SKM-1 treated with dmso at 0.1 percent for 144 hours (cell line): ENCODE results near the gene TRIM54.
"Not testable (repeated sequence)": the region's sequence is repeated elsewhere in the genome, so short reads cannot be mapped to it uniquely, and the experiment has no call there.

Source experiments
- DNase-seq: peaks from one replicate; lab custom pipeline; 2025; ENCODE audit not compliant: unreplicated experiment; lab: John Stamatoyannopoulos, UW

TRIM54 gene

GRCh38 chr2:27256855-27257454 is 25.3 kb upstream of the TRIM54 start:
- DNase-seq = no peak

DNA sequence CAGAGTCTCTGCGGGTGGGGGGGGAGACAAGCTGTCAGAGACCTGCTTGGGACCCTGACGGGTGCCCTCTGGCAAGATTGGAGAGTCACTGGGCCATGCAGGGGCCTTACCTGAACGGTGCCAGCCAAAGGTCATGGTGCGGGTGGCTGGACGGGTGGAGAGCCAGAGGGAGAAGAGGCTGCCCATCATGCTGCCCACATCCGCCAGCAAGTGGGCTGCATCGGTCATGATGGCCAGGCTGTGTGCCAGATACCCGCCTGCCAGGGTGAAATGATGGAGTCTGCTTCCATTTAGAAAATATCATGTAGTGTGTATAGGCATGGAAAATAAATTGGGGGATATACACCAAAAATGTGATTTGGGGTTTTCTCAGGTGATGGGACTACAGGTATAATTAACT is 24.2 kb upstream of the TRIM54 start:
- no peak for DNase-seq

DNA sequence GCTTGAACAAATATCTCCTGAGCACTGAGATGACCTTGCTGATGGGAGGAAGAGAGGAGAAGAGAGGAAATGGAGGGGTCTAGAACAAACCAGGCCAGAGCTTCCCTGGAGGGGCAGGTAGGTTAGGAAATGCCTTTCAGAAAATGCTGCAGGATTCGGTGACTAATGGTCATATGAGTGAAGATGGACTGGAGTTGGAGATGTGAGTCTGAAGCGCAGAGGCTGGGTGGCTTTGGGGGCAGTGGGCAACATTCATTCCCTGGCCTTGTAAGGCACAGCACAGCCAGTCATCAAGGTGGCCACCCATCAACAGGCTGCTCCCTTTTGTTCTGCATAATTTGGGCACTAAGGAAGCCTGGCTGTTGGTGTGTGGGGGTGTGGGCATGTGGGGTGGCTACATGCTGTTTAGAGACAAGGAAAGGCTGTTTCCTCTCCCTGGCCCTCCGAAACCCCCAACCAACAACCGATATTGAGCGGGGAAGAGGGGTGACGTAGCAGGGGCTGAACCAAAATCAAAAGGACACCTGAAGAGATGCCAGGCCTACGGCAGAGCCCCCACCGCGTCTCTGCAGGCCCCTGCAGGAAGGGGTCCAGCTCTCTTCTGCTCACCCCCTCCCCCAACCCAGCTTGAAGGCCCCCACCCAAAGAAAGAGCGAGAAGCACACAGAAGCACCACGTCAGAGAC is 20.8 kb upstream of the TRIM54 start:
- DNase-seq = no peak

DNA sequence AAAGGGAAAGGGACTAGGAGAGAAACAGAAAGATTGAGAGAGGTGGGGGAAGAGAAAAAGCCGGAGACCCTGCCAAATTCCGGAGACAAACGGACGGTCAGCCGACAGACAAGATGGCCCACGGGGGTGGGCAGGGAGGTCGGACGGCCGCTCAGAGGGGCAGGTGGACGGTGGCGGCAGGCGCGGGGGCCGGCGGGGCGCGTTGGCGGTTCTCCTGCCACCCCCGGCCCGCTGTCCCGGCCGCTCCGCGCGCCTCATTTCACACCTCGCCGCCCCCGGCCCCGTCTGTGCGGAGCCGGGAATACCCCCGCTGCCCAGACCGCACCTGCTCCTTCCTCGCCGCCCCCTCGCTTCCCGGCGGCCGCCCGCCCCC is 20.3 kb upstream of the TRIM54 start:
- DNase-seq = no peak

DNA sequence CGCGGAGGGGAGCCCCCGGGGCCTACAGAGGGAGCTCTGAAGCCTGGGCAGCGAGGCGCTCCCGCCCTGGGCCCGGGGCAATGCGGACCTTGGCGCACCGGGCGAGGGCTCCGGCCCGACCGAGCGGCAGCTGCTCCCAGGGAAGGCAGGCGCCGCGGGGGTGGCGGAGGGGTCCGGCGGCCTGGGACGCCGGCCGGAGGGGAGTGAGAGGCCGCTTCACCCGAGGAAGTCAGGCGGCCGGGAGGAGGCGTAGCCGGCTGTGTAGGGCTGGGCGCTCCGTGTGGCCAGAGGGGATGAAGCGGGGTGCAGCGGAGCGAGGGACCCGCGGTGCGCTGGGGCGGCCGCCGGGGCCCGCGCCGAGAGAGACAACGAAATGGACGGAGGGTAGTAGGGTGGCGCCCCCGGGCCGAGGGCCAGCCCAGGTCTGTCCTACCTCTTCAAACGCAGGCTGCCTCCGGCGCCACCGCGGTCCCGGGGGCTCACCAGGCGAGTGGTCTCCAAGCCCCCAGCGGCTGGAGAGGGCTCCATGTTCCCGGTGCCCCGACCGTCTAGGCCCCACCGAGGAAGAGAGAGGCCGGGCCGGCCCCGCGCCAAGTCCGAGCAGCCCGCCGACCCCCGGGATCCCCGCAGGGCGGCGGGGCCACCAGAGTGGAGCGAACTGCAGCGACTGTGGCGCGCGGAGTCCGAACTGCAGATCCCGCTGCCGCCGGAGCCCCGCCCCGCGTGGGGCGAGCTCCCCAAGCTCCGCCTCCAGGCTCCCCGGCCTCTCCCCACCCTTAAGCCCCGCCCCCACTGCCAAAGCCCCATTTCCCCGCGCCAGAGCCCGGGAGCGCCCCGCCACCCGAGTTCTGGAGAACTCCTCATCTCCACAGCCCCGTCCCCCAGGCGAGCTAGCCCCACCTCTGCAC is 19.6 kb upstream of the TRIM54 start, which contains the start of gene SLC30A3:
SLC30A3 (minus strand) TSS at position 669 of the 908 bp plus-strand sequence; CDS start at position 528, 141 bp downstream.
- no peak for DNase-seq

GRCh38 chr2:27263287-27264252 is 18.7 kb upstream of the TRIM54 start:
- DNase-seq = no peak

GRCh38 chr2:27264253-27264752 is 17.9 kb upstream of the TRIM54 start:
- DNase-seq = no peak

DNA sequence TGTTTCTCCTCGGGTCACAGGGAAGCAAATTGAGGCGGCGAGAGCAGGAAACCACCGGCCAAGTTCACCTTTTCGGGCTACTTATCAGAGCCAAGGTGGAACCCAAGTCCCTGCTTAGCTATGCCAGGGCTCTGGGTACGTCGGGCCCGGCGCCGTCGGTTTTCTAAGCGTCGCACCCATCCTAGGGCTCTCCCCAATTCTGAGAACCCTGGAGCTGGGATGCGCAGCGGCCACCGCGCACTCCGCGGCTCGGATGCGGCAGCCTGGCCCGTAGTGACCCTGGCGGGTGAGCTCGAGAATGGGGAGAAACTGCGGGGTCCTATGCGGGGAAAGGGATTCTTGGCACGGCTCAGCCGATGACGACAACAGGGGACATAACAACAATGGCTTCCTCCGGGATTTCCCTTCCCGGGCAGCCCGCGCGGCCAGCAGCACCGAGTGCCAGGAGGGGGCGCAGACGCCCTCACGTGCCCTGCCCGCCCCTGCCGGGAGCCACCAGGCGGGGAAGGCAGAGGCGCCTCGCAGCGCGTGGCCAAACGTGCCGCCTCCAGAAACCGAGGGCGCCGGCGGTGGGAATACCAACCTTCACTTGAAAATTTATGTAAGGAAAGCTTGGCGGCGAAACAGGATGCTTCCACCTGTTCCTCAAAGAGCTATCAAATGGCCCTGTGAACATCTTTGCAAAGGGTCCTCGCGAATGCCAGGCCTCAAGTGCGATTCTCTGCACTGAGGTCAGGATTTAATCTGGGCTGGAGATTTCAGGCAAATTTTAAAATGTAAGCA is 17.3 kb upstream of the TRIM54 start:
- DNase-seq = peak; percentile 35

DNA sequence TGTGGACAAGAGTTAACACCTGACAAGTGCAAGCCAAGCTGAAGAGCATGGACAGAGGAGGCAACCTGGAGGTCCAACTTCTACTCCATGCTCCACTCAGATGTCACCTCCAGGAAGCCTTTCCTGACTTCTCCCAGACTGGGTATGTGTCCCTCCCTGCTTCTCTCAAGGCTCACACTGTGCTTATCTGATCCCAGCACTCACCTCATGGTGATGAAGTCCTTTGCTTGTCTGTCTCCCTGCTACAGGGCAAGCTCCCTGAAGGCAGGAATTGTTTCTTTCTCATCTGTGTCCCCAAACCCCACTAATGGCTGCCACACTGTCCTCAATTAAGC is 16.7 kb upstream of the TRIM54 start:
- no peak for DNase-seq

DNA sequence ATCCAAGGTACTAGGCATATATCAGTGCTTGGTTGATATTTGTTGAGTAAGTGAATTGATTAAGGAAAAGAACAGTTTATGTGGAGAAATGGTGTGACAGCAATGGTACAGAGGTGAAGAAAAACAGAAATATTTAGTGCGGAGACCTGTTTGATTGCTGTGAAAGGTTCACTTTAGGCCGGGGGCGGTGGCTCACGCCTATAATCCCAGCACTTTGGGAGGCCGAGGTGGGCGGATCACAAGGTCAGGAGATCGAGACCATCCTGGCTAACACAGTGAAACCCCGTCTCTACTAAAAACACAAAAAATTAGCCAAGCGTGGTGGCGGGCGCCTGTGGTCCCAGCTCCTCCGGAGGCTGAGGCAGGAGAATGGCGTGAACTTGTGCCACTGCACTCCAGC is 13.9 kb upstream of the TRIM54 start:
- DNase-seq = not testable (repeated sequence)

DNA sequence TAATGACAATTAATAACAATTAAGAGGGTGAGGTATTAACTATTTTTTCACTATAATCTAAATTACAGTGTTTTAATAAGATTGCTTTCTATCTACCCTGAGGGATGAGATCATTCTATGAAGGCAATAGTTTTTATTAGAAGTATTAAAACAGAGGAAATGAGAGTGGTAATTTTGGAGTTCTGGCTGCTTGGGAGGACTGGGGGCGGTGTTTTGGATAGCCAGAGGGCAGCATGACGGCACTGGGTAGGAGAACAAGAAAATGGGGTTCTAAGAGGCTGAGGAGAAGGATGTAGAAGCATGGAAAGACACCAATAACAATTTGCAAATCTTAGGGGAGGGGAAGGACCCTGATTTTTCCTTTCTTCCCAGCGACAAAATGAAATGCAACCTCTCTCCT is 12.1 kb upstream of the TRIM54 start:
- DNase-seq = no peak

- no peak for DNase-seq
These were observed 11.6 kb upstream of the TRIM54 start for GRCh38 chr2:27270670-27271069.

DNA sequence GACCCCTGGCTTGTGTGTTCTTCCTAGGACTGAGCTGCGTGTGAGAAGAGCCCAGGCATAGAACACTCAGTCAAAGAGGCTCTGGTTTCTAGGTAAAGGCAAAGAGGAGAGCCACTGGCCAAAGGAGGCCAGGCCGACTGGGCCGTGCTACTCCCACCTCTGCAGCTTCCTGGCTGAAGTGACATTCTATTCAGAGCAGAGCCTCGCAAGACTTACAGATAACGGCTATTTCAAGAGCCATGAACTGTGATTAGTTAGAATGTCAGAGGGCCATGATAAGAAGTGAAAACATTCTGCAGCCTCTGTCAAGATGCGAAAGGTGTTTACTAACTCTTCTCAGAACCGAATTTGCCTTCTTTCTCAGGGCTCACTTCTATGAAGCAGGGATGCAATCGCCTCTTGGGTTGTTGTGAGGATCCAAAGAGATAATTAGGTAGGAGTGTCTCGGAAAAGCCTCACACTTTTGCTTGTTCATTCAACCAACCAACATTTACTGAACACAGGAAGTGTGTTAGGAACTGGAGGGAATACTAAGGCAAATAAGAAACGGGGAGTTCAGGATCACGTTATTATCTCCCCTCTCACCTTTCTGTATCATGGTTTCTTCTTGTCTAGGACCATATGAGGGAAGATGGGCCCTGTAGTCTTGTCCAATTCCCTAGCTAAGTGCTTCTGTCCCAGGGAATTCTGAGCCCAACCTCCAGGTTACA is 10.4 kb upstream of the TRIM54 start:
- no peak for DNase-seq

DNA sequence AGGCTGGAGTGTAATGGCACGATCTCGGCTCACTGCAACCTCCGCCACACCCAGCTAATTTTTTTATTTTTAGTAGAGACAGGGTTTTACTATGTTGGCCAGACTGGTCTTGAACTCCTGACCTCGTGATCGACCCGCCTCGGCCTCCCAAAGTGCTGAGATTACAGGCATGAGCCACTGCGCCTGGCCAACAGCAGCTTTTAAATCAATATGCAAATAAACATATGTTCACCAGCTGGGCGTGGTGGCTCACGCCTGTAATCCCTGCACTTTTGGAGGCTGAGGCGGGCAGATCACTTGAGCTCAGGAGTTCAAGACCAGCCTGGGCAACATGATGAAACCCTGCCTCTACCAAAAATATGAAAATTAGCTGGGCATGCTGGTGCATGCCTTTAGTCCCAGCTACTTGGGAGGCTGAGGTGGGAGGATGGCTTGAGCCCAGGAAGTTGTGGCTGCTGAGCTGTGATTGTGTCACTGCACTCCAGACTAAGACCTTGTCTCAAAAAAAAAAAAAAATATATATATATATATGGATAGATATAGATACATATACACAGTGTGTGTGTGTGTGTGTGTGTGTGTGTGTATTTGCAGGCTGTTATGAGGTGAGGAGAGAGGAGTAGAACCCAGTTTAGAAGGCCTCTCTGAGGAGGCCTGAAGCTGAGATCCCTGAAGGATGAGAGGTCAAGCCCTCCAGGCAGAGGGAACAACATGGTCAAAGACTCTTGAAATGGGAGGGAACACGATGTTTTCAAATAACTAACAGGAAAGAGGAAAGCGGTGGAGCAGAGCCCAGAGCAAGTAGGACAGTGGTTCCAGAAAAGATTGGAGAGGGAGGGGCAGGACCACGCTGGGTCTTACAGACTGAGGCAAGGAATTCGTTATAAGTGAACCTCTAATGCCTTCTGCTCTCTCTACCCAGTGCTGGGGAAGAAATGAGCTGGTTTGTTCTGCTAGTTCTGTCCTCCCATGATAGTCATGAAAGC is 9.4 kb upstream of the TRIM54 start:
- DNase-seq = not testable (repeated sequence)

GRCh38 chr2:27275211-27276150 is 6.7 kb upstream of the TRIM54 start, which contains the start of gene DNAJC5G:
TSS of gene DNAJC5G (plus strand) at chr2:27275433. CDS start at chr2:27276729, 1,296 bp downstream.
- no peak for DNase-seq

DNA sequence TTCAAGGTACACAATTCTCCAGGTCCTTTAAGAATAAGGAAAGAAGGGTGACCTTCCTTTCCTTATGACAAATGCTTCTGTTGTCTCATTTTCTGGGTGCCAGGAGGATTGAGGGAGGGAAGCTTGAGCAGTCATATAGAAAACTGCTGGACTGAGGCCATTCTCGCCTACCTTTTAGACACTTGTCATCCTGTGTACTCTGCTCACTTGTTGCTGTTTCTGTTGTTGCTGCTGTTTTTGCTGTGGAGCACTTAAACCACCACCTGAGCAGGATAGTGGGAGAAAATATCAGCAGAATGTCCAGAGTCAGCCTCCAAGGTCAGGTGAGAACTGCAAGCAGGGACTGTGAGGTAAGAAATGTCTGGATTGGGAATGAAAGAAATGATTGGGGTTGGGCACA is 4.2 kb upstream of the TRIM54 start:
- no peak for DNase-seq

DNA sequence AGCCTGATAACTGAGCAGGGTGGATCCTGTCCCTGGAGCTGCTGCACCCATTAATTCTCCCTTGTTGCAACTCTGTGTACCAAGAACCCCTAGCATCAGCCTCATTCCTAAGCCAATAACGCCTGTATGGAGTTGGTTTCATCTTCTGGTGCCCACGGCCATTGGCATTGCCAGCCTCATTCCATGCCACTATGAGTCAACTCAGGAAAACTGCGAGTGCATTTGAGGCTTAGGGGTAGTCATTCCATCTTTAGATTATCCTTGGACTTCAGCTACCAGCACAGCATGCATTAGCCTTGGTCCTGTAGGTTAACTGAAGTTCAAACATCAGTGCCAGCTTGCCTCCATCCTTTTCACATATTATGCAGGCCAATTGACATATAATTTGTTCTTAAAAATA is 1.4 kb upstream of the TRIM54 start:
- no peak for DNase-seq
